Sigmoid colon (tissue), 7 donors: Measurements from ENCODE around the gene ATPAF1. TPM values are rescaled to one million over a fixed set of nuclear protein-coding genes. Genes with fewer than 3 reads are reported as not detected.
A peak's percentile ranks its signal among the peaks of the same experiment; 100 is the strongest.

Source experiments
- DNase-seq: peaks from one replicate; pipeline ENCODE4 v3.0.0-alpha.2; 2019
- H3K27ac ChIP-seq, 4 donors: fragments of 200-600 bp; sonication (generic); one replicate each; pipeline ENCODE4 v1.5.1; 2016 to 2019; ENCODE audit warnings: mild to moderate bottlenecking in 1 of 4
- H3K27me3 ChIP-seq, 3 donors: fragments of 200-600 bp; sonication (generic); one replicate each; pipeline ENCODE4 v1.5.1; 2019; ENCODE audit warnings: mild to moderate bottlenecking in 1 of 3
- H3K36me3 ChIP-seq, 4 donors: fragments of 200-600 bp; sonication (generic); one replicate each; pipeline ENCODE4 v1.5.1; 2016 to 2019
- H3K4me1 ChIP-seq, 4 donors: fragments of 200-600 bp; sonication (generic); one replicate each; pipeline ENCODE4 v1.5.1; 2017 to 2019
- H3K4me3 ChIP-seq, 4 donors: fragments of 200-600 bp; sonication (generic); one replicate each; pipeline ENCODE4 v1.5.1; 2017 to 2019; ENCODE audit warnings: mild to moderate bottlenecking in 2 of 4, moderate library complexity in 1 of 4
- H3K9me3 ChIP-seq, 4 donors: fragments of 200-600 bp in 3 of 4; sonication (generic) in 3 of 4; one replicate each; pipeline versions ENCODE4 v1.5.1 to v1.6.1; 2013 to 2019
- EP300 ChIP-seq, 4 donors: sonication (generic); formaldehyde crosslinking; IDR thresholded peaks; one replicate each; pipeline ENCODE4 v1.6.1; 2017; ENCODE audit warnings: antibody characterized with exemption in 4 of 4
- POLR2A ChIP-seq, 2 donors: fragments of 450-650 bp; IDR thresholded peaks; one replicate each; pipeline ENCODE4 v1.6.1; 2016; ENCODE audit warnings: antibody characterized with exemption in 2 of 2, mild to moderate bottlenecking in 2 of 2, moderate library complexity in 2 of 2
- POLR2AphosphoS5 ChIP-seq, 4 donors: sonication (generic); formaldehyde crosslinking; IDR thresholded peaks; one replicate each; pipeline ENCODE4 v1.6.1; 2017; ENCODE audit warnings: antibody characterized with exemption in 4 of 4
- WGBS, 2 donors: extraction: QIAGEN DNeasy Blood & Tissue Kit; methylation state at CpG; one replicate each; pipeline ENCODE4 v1.1.7; 2013; 5-methylcytosine and 5-hydroxymethylcytosine counted together
- intact Hi-C: fragments of 100-400 bp; cut with DNase I; formaldehyde crosslinking; loops from one replicate; pipeline ENCODE4 v1.15.1; 2023
- polyA plus RNA-seq, 3 donors: library from polyadenylated mRNA; stranded (reverse); fragments of 200-250 nt; gene quantifications; one replicate each; pipeline ENCODE4 v1.2.3, GENCODE V29; 2013
- total RNA-seq, 4 donors: library from RNA; depleted of rRNA; stranded (reverse); fragments of >200 nt; gene quantifications; one replicate each; pipeline ENCODE4 v1.1.0, GENCODE V29; 2016
- TF ChIP-seq, protein P1 (sequence below), 4 experiments: fragments of 450-650 bp in 3 of 4; fragments of 200-600 bp in 1 of 4; IDR thresholded peaks; one replicate each; pipeline ENCODE4 v1.5.1; 2016 to 2019; ENCODE audit warnings: antibody characterized with exemption in 4 of 4, mild to moderate bottlenecking in 3 of 4, moderate library complexity in 2 of 4
- donor health status: healthy with polysubstance abuse.
- donor health status: Bipolar disorder and iron deficiency.
- donor health status: healthy.

Gene ATPAF1
- total and polyA plus RNA-seq, 7 donors: 35.2 to 82.8 (median 61.0) TPM

DNA sequence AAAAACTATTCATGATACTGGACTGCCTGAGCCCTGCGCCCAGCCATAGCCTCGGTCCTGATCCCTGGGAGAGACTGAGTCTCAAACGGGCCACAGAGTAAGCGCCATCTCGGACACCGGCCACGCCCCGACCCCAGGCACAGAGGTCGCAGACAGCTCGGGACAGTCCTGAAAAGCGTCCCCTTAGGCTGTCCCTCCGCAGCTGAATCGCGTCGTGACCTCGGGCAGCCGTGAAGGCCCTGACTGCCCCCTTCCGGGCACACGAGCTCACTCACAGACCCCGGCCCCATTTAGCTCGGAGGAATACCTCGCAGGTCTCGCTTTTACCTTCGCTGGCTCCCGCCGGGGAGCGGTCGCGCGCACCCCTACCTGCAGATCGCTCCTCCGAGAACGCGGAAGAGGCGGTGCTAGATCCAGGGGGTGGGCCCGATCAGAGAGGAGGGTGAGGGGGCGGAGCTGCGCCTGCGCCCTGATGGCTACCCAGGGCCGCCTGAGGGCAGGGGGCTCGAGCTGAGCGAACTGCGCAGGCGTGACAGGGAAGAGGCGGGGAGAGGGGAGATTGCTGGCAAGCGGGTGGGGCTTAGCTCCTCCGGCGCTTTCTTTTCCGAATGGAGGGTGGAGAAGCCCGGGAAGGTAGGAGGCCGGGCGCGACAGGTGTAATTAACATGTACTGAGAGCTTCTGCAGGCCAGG, 64.2 kb downstream of the ATPAF1 start, which contains the start of gene MKNK1:
MKNK1 (minus strand) TSS at position 411 of the 692 bp plus-strand sequence. CDS start 20,941 bp downstream, outside the sequence.
- Histone ChIP-seq H3K27me3 (no peaks in the 10 kb centered on the region), H3K4me1 (peaks cover 0 to 54% (median 47%) of the 10 kb centered on the region in 4 donors), H3K27ac (peak within 1 kb of the TSS; percentile 85 to 89 (median 86)), H3K9me3 (no peaks in the 10 kb centered on the region), H3K4me3 (peak within 1 kb of the TSS; percentile 69 to 88 (median 80)), H3K36me3 (peaks cover 9 to 14% (median 11%) of the 10 kb centered on the region in 4 donors)
- DNase-seq: peak; percentile 99
- intact Hi-C loops: loop anchor here (5.0 kb wide), 1 partner anchor 118 kb away; no protein-coding TSS in a partner anchor
- TF ChIP-seq, protein P1, sequence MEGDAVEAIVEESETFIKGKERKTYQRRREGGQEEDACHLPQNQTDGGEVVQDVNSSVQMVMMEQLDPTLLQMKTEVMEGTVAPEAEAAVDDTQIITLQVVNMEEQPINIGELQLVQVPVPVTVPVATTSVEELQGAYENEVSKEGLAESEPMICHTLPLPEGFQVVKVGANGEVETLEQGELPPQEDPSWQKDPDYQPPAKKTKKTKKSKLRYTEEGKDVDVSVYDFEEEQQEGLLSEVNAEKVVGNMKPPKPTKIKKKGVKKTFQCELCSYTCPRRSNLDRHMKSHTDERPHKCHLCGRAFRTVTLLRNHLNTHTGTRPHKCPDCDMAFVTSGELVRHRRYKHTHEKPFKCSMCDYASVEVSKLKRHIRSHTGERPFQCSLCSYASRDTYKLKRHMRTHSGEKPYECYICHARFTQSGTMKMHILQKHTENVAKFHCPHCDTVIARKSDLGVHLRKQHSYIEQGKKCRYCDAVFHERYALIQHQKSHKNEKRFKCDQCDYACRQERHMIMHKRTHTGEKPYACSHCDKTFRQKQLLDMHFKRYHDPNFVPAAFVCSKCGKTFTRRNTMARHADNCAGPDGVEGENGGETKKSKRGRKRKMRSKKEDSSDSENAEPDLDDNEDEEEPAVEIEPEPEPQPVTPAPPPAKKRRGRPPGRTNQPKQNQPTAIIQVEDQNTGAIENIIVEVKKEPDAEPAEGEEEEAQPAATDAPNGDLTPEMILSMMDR (IDR thresholded peaks at IDR 0.05): no peak
- peak; percentile 92 to 98 (median 97) for TF ChIP-seq POLR2AphosphoS5 (IDR thresholded peaks at IDR 0.05)
- TF ChIP-seq EP300 (IDR thresholded peaks at IDR 0.05): peak in 1 of 4 donors; percentile 57
- peak; percentile 86 to 95 for TF ChIP-seq POLR2A (IDR thresholded peaks at IDR 0.05)
- WGBS, 2 donors: 0 to 1% methylated on average over 53 of the region's 53 CpGs

DNA sequence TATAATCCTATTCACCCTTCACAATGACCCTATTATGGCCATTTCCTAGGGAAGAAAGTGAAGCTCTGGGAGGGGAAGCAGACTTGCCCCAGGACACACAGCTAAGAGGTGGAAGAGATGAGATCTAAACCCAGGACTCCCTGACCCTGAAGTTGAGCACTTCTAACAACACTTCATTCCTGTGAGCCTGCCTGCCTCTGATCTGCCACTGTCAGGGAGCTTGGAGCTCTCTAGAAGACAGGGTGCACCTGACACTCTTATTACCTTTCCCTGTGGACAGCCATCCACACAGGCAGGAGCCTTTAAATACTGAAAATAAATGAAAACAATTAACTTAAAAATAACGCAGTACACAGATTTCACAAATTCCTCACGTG, 64.7 kb downstream of the ATPAF1 start:
- H3K27me3 ChIP-seq: no peaks in the 10 kb centered on the region
- intact Hi-C loops: loop anchor here (5.0 kb wide), 1 partner anchor 119 kb away; no protein-coding TSS in a partner anchor
- H3K4me3 ChIP-seq: peak overlapping the region; percentile 69 to 88 (median 80)
- H3K36me3 ChIP-seq: peaks cover 3 to 9% (median 5%) of the 10 kb centered on the region in 4 donors
- no peak for DNase-seq
- H3K9me3 ChIP-seq: no peaks in the 10 kb centered on the region
- peaks cover 0 to 60% (median 53%) of the 10 kb centered on the region in 4 donors for H3K4me1 ChIP-seq
- H3K27ac ChIP-seq: peak overlapping the region; percentile 85 to 89 (median 86)
- TF ChIP-seq POLR2AphosphoS5 (IDR thresholded peaks at IDR 0.05): no peak
- TF ChIP-seq, protein P1 (IDR thresholded peaks at IDR 0.05): no peak
- TF ChIP-seq EP300 (IDR thresholded peaks at IDR 0.05): no peak
- no peak for TF ChIP-seq POLR2A (IDR thresholded peaks at IDR 0.05)
- WGBS, 2 donors: 0 to 2% methylated on average over 2 of the region's 2 CpGs

DNA sequence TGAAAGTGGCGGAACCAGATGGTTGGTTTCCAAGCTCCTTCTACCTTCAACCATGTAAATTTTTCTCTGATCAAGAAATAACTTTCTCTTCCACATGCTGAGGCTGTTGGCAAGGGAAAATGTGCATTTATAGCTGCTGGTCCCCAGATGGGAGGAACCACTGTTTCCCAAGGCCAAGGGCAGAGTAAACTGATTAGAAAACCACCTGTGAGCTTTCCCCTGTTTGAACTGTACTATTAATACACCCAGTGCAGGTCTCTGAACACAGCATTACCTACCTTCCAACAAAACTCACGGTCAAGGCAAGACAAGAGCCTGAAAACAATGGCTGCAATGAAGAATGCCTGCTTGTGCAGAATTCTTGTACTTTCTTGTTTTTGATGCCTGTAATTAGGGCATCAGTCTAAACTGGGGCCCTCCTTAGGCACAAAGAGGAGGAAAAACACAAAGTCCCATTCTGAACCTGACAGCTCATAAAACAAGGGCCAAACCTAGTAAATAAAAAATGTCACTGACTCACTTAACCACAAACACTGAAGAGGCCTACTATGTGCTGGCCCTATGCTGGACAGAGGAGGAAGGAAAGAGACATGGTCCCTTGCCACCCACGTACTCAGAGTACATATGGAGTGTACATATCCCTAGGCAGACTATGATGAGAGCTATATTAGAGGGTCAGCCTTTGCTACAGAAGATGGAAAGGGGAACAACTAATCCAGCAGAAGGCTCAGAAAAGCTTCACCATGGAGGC, 66.7 kb downstream of the ATPAF1 start:
- H3K36me3 ChIP-seq: no peaks in the 10 kb centered on the region
- DNase-seq: no peak
- intact Hi-C loops: loop anchor here (5.0 kb wide), 1 partner anchor 121 kb away; no protein-coding TSS in a partner anchor
- H3K27ac ChIP-seq: peak overlapping the region in 3 of 4 donors; percentile 64 to 70 (median 68)
- 95% methylated on average over 3 of the region's 3 CpGs for WGBS, 2 donors
- TF ChIP-seq POLR2A (IDR thresholded peaks at IDR 0.05): no peak
- TF ChIP-seq EP300 (IDR thresholded peaks at IDR 0.05): no peak
- TF ChIP-seq, protein P1 (IDR thresholded peaks at IDR 0.05): no peak
- TF ChIP-seq POLR2AphosphoS5 (IDR thresholded peaks at IDR 0.05): no peak
- H3K4me3 ChIP-seq: no peak overlapping the region
- peaks cover 0 to 71% (median 59%) of the 10 kb centered on the region in 4 donors for H3K4me1 ChIP-seq
- no peaks in the 10 kb centered on the region for H3K27me3 ChIP-seq
- no peaks in the 10 kb centered on the region for H3K9me3 ChIP-seq

DNA sequence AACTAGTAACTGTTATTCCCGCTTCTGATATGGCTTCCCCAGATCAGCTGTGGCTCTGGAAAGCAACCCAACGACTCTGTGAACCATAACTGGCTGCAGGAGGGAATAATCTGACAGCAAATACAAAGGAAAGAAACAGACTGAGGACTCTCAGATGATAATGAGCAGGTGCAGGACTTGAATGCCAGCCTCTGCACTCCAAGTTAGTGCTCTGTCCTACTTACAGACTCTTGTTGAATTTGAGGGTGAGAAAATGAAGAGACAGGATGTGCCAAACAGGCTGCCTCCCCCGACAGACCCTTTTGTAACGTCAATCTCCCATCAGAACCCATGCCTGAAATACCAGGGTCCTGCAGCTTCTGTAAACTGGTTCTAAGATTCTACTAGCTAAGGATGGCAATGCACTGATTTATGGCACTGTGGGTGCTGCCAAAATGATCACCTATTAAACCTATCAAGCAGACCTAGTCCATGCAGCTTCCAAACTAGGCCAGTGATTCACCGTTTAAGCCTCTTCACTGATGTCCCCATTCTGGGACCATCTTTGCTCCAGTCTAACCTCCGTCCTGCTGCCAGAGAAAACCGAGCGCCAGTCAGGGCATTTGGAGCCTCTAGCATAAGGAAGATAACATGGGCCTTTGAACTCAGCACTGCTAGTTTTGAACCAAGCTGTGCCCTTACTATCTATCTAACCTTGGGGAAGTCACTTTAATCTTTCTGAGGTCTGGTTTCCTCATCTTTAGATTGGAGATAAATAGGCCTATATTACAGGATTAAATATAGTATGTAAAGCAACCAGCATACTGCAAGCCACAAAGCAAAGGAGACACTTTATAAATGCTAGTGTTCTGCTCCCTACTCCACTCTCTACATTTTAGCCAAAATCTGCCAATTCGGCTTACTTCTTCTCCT, 68.8 kb downstream of the ATPAF1 start:
- Histone ChIP-seq H3K9me3 (no peaks in the 10 kb centered on the region), H3K4me1 (peaks cover 0 to 76% (median 60%) of the 10 kb centered on the region in 4 donors), H3K36me3 (no peaks in the 10 kb centered on the region), H3K4me3 (no peak overlapping the region), H3K27ac (peak overlapping the region in 3 of 4 donors; percentile 64 to 70 (median 68)), H3K27me3 (no peaks in the 10 kb centered on the region)
- TF ChIP-seq, protein P1 (IDR thresholded peaks at IDR 0.05): no peak
- TF ChIP-seq POLR2AphosphoS5 (IDR thresholded peaks at IDR 0.05) (peak in 2 of 4 donors; percentile 63 to 65), EP300 (IDR thresholded peaks at IDR 0.05) (no peak), POLR2A (IDR thresholded peaks at IDR 0.05) (no peak)
- 80 to 88% methylated on average over 9 of the region's 9 CpGs for WGBS, 2 donors
- no peak for DNase-seq
- intact Hi-C loops: no loop called here
